Epidermal melanocyte (primary cell): ENCODE measurements around the gene C19orf73.
"Not testable (repeated sequence)": the region's sequence is repeated elsewhere in the genome, so short reads cannot be mapped to it uniquely, and the experiment has no call there.

Experiments
- DNase-seq: peaks from one replicate; pipeline ENCODE4 v3.0.0; 2011; ENCODE audit warnings: low spot score; ENCODE audit not compliant: insufficient read length

The C19orf73 gene

GRCh38 chr19:49102303-49102702 lies 16.6 kb downstream of the C19orf73 start:
- no peak for DNase-seq

- DNase-seq = no peak
Measured at GRCh38 chr19:49101160-49101559, 17.8 kb downstream of the C19orf73 start.

DNA sequence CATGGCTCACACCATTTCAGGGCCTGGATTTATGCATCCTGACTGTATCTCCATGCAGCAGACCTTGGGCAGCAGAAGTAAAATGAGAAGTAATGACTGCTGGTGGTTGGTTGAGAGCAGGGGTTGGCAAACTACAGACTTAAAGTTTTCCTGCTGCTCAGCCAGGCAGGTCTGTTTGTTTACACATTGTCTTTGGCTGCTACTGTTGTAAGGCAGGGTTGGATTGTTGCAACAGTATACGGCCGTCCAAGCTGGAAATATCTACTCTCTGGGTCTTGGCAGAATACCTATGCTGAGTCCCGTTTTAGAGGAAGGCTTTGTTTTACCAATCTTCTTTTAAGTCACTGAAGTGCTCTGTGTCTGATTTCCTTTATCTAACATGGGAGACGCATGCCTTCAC lies 20.1 kb downstream of the C19orf73 start:
- no peak for DNase-seq

DNA sequence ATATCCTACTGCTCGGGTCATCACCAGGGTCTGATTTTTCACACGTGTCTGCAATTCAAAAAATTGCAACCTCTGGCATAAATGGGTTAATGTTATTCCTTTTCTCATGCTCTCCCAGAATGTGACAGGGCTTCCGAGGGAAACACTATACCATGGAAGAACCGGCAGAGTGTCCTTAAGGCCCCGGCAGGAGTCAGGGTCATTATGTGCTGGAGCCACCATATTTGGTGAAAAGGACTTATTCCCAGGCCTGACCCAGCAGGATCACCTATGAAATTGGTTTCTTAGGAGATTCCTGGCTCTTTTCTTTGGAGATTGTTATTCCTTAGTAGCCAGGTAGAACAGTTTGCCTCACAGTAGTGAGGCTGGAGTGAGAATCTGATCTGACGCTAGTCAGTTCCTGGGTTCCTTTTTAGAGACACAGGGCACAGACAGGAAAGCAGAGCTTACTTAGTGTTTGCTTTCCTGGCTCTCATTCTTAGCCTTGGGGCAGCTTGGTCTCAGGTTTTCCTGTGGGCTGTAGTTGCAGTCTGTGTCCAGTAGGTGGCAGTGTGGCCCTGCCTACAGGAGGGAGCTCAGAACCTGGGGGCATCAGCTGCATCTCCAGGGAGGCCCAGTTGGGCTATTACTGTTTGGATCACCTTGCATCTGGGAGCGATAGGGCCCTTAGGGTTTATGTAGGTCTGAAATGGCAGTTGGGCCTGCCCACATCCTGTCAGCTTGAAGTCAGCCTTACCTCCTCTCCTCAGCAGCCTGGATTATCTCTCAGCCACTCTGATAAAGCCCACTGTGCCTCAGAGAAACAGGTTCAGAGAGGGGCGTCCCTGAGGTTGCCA lies 21.3 kb downstream of the C19orf73 start:
- DNase-seq = peak; percentile 86

GRCh38 chr19:49094505-49095482 lies 24.1 kb downstream of the C19orf73 start:
- DNase-seq = no peak

DNA sequence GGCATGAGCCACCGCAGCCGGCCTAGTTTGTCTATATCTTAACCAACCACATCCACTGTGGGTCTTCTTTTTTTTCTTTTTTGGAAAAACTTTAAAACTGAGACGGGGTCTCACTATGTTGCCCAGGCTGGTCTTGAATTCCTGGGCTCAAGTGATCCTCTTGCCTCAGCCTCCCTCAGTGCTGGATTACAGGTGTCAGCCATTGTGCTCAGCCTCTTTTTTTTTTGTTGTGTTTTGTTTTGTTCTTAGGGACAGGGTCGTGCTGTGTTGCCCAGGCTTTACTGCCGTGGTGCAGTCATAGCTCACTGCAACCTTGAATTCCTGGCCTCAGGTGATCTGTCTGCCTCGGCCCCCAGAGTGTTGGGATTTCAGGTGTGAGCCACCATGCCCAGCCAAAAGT lies 26.3 kb downstream of the C19orf73 start:
- no peak for DNase-seq

- DNase-seq = no peak
Measured at GRCh38 chr19:49091391-49092038, 27.4 kb downstream of the C19orf73 start.

DNA sequence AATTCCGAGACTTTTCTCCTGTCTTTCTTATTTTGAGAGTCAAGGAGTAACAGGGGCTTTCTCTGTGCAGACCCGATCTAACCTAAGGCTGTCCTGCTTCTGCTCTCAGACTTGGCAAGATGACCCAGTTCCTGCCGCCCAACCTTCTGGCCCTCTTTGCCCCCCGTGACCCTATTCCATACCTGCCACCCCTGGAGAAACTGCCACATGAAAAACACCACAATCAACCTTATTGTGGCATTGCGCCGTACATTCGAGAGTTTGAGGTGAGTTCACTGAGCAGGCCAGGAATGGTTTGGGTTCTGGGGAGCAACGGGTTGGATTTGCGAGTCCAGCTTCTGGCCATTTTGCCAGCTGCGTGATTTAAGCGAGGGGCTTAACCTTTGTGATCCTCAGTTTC lies 32.6 kb downstream of the C19orf73 start:
- DNase-seq = no peak

GRCh38 chr19:49085868-49086232 lies 33.1 kb downstream of the C19orf73 start:
- no peak for DNase-seq

GRCh38 chr19:49085020-49085867 lies 33.7 kb downstream of the C19orf73 start, which contains the start of gene SNRNP70:
SNRNP70 (plus strand) TSS chr19:49085451; CDS start chr19:49086415, 964 bp downstream.
- DNase-seq = peak; percentile 100

- no peak for DNase-seq
Measured at GRCh38 chr19:49084206-49085019, 34.5 kb downstream of the C19orf73 start.

DNA sequence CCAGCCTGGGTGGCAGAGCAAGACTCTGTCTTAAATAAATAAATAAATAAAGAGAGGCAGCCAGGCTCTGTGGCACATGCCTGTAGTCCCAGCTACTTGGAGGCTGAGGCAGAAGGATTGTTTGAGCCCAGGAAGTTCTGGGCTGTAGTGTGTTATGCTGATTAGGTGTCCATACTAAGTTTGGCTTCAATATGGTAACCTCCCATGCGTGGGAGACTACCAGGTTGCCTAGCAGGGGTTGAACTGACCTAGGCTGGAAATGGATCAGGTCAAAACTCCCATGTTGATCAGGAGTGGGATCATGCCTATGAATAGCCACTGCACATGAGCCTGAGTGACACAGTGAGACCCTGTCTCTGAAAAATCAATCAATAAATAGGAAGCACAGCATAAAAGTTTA lies 37.7 kb downstream of the C19orf73 start:
- no peak for DNase-seq

DNA sequence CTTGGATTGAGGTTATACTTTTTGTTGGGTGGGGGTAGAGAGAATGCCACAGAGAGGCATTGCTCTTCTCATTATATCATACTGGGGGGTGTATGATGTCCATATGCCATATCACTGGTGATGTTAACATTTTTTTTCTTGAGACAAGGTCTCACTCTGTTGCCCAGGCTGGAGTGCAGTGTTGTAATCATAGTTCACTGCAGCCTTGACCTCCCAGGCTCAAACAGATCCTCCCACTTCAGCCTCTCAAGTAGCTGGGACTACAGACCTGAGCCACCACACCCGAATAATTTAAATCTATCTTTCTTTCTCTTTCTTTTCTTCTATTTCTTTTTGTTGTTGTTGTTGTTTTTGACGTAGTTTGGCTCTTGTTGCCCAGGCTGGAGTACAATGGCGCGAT lies 38.6 kb downstream of the C19orf73 start:
- DNase-seq = no peak

GRCh38 chr19:49074869-49075268 lies 44.1 kb downstream of the C19orf73 start:
- DNase-seq = not testable (repeated sequence)

GRCh38 chr19:49073514-49074378 lies 45.2 kb downstream of the C19orf73 start:
- peak; percentile 8 for DNase-seq

DNA sequence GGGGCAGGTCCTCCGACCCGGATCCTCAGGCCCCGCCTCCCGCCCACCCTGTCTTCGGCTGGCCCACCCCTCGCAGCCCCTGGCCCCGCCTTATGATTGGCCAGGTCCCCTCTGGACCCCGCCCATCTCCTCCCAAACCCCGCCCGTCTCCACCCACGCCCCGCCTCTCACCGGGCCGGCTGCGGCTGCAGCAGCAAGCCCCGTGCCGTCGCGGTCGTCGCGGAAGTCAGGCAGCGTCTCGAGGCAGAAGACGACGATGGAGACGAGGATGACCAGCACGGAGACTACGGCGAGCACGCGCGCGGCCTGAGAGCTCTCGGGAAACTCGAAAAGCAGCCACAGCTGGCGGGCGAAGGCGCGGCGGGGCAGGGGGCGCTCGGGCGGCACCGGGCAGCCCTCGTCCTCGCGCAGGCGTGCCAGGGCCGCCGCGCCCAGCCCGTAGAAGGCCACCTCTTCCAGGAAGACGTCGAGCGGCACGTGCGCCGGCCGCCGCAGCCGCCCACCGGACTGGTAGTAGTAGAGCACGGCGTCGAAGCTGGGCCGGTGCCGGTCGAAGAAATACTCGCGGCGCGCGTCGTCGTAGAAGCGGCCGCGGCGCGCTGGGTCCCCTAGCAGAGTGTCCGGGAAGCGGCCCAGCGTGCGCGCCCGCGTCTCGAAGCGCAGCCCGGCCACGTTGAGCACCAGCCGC lies 46.9 kb downstream of the C19orf73 start:
- DNase-seq = peak; percentile 9

- no peak for DNase-seq
Measured at GRCh38 chr19:49070416-49070815, 48.5 kb downstream of the C19orf73 start.

GRCh38 chr19:49069026-49069425 lies 49.9 kb downstream of the C19orf73 start:
- DNase-seq = no peak
